ENCODE measurements around the gene NRG2. TPM values are rescaled to one million over a fixed set of nuclear protein-coding genes. Genes with fewer than 3 reads are reported as not detected.

Gene NRG2
- total and polyA plus RNA-seq, 2 donors (not counting 3 experiments of a cell fraction or from before 2014, with no cell fraction given): 0.26 to 0.42 TPM

GRCh38 chr5:139994234-139994633 lies 48.9 kb downstream of the NRG2 start:
- DNase-seq (ENCODE audit: low read depth, low spot score): no peak
- ChIA-PET CTCF (interaction anchor here (1.4 to 2.7 kb wide), 2 partner anchors 15 to 25 kb away, joined by 5 to 9 read pairs; no protein-coding TSS in a partner anchor), POLR2A (no interaction called here)
- no peak for FAIRE-seq
- Histone ChIP-seq H3K27me3 (ENCODE audit: control insufficient read depth in 2 of 2, insufficient read depth in 2 of 2, low read length in 2 of 2) (peaks cover 18 to 25% of the 10 kb centered on the region in 2 experiments), H3K27ac (ENCODE audit: insufficient read depth, low read depth, low read length) (no peak overlapping the region), H3K9ac (replicated peaks; ENCODE audit: extremely low read depth, insufficient read depth, low read length) (no peak overlapping the region), H3K9me1 (replicated peaks; ENCODE audit: control insufficient read depth, extremely low read depth, insufficient read depth, low read length) (no peaks in the 10 kb centered on the region), H4K20me1 (replicated peaks; ENCODE audit: control insufficient read depth, extremely low read depth, insufficient read depth, low read length) (no peaks in the 10 kb centered on the region), H3K79me2 (ENCODE audit: control insufficient read depth, insufficient read depth, low read length) (no peaks in the 10 kb centered on the region), H2AFZ (ENCODE audit: low read depth, low read length) (no peak overlapping the region), H3K9me3 (replicated peaks; ENCODE audit: control insufficient read depth, insufficient read depth, low read length) (no peaks in the 10 kb centered on the region), H3K4me1 (ENCODE audit: control insufficient read depth, extremely low read depth, insufficient read depth, low read length) (no peaks in the 10 kb centered on the region), H3K4me3 (replicated peaks in 1 of 3; ENCODE audit: insufficient read depth in 1 of 3, low read depth in 1 of 3, low read length in 3 of 3) (no peak overlapping the region), H3K36me3 (ENCODE audit: control insufficient read depth in 2 of 2, extremely low read depth in 1 of 2, insufficient read depth in 2 of 2, low read length in 2 of 2) (no peaks in the 10 kb centered on the region), H3K4me2 (ENCODE audit: insufficient read depth, low read length) (no peak overlapping the region)
- BruUV-seq (replicated peaks): no TSS peak
- dilution Hi-C loops (cut with MboI; ENCODE audit: extremely low pct_ligation_motif_present, low sequenced_read_pairs): no loop called here
- intact Hi-C loops (cut with micrococcal nuclease): no loop called here
- no peak for TF ChIP-seq FOS (IDR thresholded peaks at IDR 0.05; ENCODE audit: borderline replicate concordance, insufficient read depth, low read length)

GRCh38 chr5:139985733-139986132 lies 57.4 kb downstream of the NRG2 start:
- no peak overlapping the region for H3K4me3 ChIP-seq (replicated peaks in 1 of 3; ENCODE audit: insufficient read depth in 1 of 3, low read depth in 1 of 3, low read length in 3 of 3)
- no peaks in the 10 kb centered on the region for H3K79me2 ChIP-seq (ENCODE audit: control insufficient read depth, insufficient read depth, low read length)
- ChIA-PET POLR2A (no interaction called here), CTCF (interaction anchor here (0.8 to 1.9 kb wide), 7 partner anchors 16 to 198 kb away, joined by 3 to 10 read pairs (median 4); partner anchors contain the start of gene NRG2)
- no peaks in the 10 kb centered on the region for H3K9me3 ChIP-seq (replicated peaks; ENCODE audit: control insufficient read depth, insufficient read depth, low read length)
- no peaks in the 10 kb centered on the region for H3K9me1 ChIP-seq (replicated peaks; ENCODE audit: control insufficient read depth, extremely low read depth, insufficient read depth, low read length)
- no peak overlapping the region for H3K9ac ChIP-seq (replicated peaks; ENCODE audit: extremely low read depth, insufficient read depth, low read length)
- TF ChIP-seq, protein P1, sequence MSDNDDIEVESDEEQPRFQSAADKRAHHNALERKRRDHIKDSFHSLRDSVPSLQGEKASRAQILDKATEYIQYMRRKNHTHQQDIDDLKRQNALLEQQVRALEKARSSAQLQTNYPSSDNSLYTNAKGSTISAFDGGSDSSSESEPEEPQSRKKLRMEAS (IDR thresholded peaks at IDR 0.05; ENCODE audit: insufficient read depth, insufficient read length): no peak
- peak; percentile 54 for TF ChIP-seq JUN (IDR thresholded peaks at IDR 0.05; ENCODE audit: borderline replicate concordance, insufficient read depth, insufficient read length, low read depth)
- peak; percentile 96 for TF ChIP-seq FOS (IDR thresholded peaks at IDR 0.05; ENCODE audit: borderline replicate concordance, insufficient read depth, low read length)
- TF ChIP-seq GATA2 (IDR thresholded peaks at IDR 0.05; ENCODE audit: insufficient read depth, insufficient read length, low read depth, low read length): peak; percentile 69
- no peak for TF ChIP-seq EZH2 (IDR thresholded peaks at IDR 0.05; ENCODE audit: borderline replicate concordance, low read depth, low read length, severe bottlenecking)
- no peak for TF ChIP-seq MYC (IDR thresholded peaks at IDR 0.05; ENCODE audit: low read depth, low read length)
- TF ChIP-seq, protein P2, sequence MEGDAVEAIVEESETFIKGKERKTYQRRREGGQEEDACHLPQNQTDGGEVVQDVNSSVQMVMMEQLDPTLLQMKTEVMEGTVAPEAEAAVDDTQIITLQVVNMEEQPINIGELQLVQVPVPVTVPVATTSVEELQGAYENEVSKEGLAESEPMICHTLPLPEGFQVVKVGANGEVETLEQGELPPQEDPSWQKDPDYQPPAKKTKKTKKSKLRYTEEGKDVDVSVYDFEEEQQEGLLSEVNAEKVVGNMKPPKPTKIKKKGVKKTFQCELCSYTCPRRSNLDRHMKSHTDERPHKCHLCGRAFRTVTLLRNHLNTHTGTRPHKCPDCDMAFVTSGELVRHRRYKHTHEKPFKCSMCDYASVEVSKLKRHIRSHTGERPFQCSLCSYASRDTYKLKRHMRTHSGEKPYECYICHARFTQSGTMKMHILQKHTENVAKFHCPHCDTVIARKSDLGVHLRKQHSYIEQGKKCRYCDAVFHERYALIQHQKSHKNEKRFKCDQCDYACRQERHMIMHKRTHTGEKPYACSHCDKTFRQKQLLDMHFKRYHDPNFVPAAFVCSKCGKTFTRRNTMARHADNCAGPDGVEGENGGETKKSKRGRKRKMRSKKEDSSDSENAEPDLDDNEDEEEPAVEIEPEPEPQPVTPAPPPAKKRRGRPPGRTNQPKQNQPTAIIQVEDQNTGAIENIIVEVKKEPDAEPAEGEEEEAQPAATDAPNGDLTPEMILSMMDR (IDR thresholded peaks at IDR 0.05; ENCODE audit: extremely low read depth in 1 of 2, insufficient read depth in 1 of 2, low read depth in 1 of 2, low read length in 2 of 2): no peak
- peak; percentile 60 for TF ChIP-seq POLR2AphosphoS5 (IDR thresholded peaks at IDR 0.05; ENCODE audit: insufficient read depth, low read depth, low read length)
- no peak for TF ChIP-seq POLR2A (IDR thresholded peaks at IDR 0.05; ENCODE audit: low read depth, low read length)
- intact Hi-C loops (cut with micrococcal nuclease): no loop called here
- dilution Hi-C loops (cut with MboI; ENCODE audit: extremely low pct_ligation_motif_present, low sequenced_read_pairs): no loop called here
- H3K27me3 ChIP-seq (ENCODE audit: control insufficient read depth in 2 of 2, insufficient read depth in 2 of 2, low read length in 2 of 2): peaks cover under 1 to 5% of the 10 kb centered on the region in 2 experiments
- H3K36me3 ChIP-seq (ENCODE audit: control insufficient read depth in 2 of 2, extremely low read depth in 1 of 2, insufficient read depth in 2 of 2, low read length in 2 of 2): no peaks in the 10 kb centered on the region
- H3K4me2 ChIP-seq (ENCODE audit: insufficient read depth, low read length): peak overlapping the region; percentile 3
- H3K4me1 ChIP-seq (ENCODE audit: control insufficient read depth, extremely low read depth, insufficient read depth, low read length): peaks cover 14% of the 10 kb centered on the region
- no peak overlapping the region for H3K27ac ChIP-seq (ENCODE audit: insufficient read depth, low read depth, low read length)
- no peaks in the 10 kb centered on the region for H4K20me1 ChIP-seq (replicated peaks; ENCODE audit: control insufficient read depth, extremely low read depth, insufficient read depth, low read length)
- no peak overlapping the region for H2AFZ ChIP-seq (ENCODE audit: low read depth, low read length)
- FAIRE-seq: peak; percentile 66
- no TSS peak for BruUV-seq (replicated peaks)
- DNase-seq (ENCODE audit: low read depth, low spot score): peak; percentile 39

Data from endothelial cell of umbilical vein (primary cell).